Small intestine (tissue), 7 donors: ENCODE results near the gene EFCAB11. TPM values are rescaled to one million over a fixed set of nuclear protein-coding genes. Genes with fewer than 3 reads are reported as not detected.

ENCODE experiments used
- DNase-seq, 2 donors: peaks; one replicate each; pipeline versions ENCODE4 v3.0.0 to v3.0.0-alpha.2; 2013
- FAIRE-seq: peaks from 2 replicates; lab custom pipeline; 2012; peaks lifted over from hg19 to GRCh38; lab: Jason Lieb, UNC
- H3K27ac ChIP-seq, 3 donors: one replicate each; pipeline ENCODE4 v1.5.1; 2013; ENCODE audit warnings: low read length in 2 of 3, mild to moderate bottlenecking in 2 of 3, control low read depth in 1 of 3, inconsistent platforms in 1 of 3, low read depth in 1 of 3, moderate library complexity in 1 of 3
- H3K27me3 ChIP-seq, 3 donors: one replicate each; pipeline ENCODE4 v1.6.1; 2013; ENCODE audit warnings: low read length in 3 of 3, inconsistent platforms in 1 of 3; ENCODE audit not compliant: control insufficient read depth in 3 of 3, insufficient read depth in 3 of 3
- H3K36me3 ChIP-seq, 3 donors: one replicate each; pipeline ENCODE4 v1.6.1; 2013; ENCODE audit warnings: low read length in 3 of 3, inconsistent platforms in 1 of 3, low read depth in 1 of 3, mild to moderate bottlenecking in 1 of 3, moderate library complexity in 1 of 3; ENCODE audit not compliant: control insufficient read depth in 3 of 3, insufficient read depth in 2 of 3
- H3K4me1 ChIP-seq, 3 donors: one replicate each; pipeline ENCODE4 v1.6.1; 2013; ENCODE audit warnings: low read length in 2 of 3, inconsistent platforms in 1 of 3, low read depth in 1 of 3, mild to moderate bottlenecking in 1 of 3, moderate library complexity in 1 of 3; ENCODE audit not compliant: control insufficient read depth in 3 of 3, insufficient read depth in 2 of 3
- H3K4me3 ChIP-seq, 3 donors: one replicate each; pipeline ENCODE4 v1.5.1; 2013; ENCODE audit warnings: low read length in 3 of 3, control low read depth in 1 of 3, inconsistent platforms in 1 of 3, low read depth in 1 of 3, mild to moderate bottlenecking in 1 of 3, moderate library complexity in 1 of 3
- H3K9me3 ChIP-seq, 2 donors: one replicate each; pipeline ENCODE4 v1.6.1; 2013; ENCODE audit warnings: low read depth in 1 of 2, low read length in 1 of 2; ENCODE audit not compliant: control insufficient read depth in 2 of 2, insufficient read depth in 1 of 2
- WGBS, 3 donors: extraction: QIAGEN DNeasy Blood & Tissue Kit; methylation state at CpG; one replicate each; pipeline ENCODE4 v1.1.7; 2013; 5-methylcytosine and 5-hydroxymethylcytosine counted together
- polyA plus RNA-seq, 4 donors: library from polyadenylated mRNA; stranded (reverse) in 3 of 4; unstranded in 1 of 4; fragments of 200-250 nt in 3 of 4; fragments of 120-200 nt in 1 of 4; gene quantifications; one replicate each; pipeline versions ENCODE4 v1.2.1 to v1.2.3, GENCODE V29; 2013
- donor health status: healthy with polysubstance abuse.
- donor health status: control.
- donor health status: control.
- donor health status: Bipolar disorder and iron deficiency.
- donor health status: healthy.

The EFCAB11 gene
- polyA plus RNA-seq, 4 donors, result 3.8 to 15.4 (median 7.8) TPM

DNA sequence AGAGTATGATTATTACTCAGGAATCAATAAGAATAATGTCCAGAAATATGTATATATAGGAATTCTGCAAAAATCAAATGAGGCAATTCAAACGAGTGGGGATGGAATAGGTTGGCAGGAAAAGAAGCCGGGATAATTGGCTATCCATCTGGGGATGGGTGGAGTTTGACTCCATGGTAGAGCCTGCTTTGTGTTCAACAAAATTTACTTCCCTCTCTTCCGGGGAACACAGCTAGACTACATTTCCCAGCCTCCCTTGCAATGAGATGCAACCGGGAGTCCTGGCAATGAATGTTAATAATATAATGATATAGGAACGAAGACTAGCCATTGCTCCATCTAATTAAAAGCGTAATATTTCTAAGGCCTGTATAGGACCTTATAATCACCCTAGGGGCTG, 146.6 kb downstream of the EFCAB11 start:
- DNase-seq, result no peak
- 79 to 94% (median 91%) methylated on average over 6 of the region's 6 CpGs for WGBS, 3 donors

DNA sequence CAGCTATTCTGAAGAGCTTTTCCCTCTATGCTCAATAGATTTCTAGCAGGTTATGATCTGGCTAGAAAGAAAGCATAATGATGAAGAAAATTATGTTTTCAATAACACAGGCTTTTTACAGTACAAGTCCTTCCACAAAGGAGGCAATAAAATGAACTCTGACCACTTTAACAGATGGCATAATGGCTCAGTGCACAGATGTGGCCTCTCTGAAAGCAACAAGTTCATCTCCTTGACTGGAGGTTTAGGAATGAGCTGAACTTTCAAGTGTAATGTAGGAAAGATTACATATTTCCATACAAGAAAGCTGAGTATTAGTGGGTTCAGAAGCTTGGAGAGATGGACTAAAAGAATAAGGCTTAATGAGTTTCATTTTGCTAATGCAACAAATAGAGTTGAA, 147.4 kb downstream of the EFCAB11 start:
- FAIRE-seq (no peak), DNase-seq (peak; percentile 33 to 50)
- no peak overlapping the region for H3K27ac ChIP-seq
- H3K27me3 ChIP-seq, result no peaks in the 10 kb centered on the region
- peaks cover 0 to 3% (median 0%) of the 10 kb centered on the region in 3 donors for H3K4me1 ChIP-seq
- no peaks in the 10 kb centered on the region for H3K36me3 ChIP-seq
- no peak overlapping the region for H3K4me3 ChIP-seq
- H3K9me3 ChIP-seq, result no peaks in the 10 kb centered on the region

More for the DNA sequence above, 146.6 kb downstream of the EFCAB11 start:
- Histone ChIP-seq H3K27ac (no peak overlapping the region), H3K4me3 (no peak overlapping the region), H3K9me3 (no peaks in the 10 kb centered on the region), H3K27me3 (no peaks in the 10 kb centered on the region), H3K36me3 (no peaks in the 10 kb centered on the region), H3K4me1 (peaks cover 0 to 3% (median 0%) of the 10 kb centered on the region in 3 donors)
- FAIRE-seq, result no peak

DNA sequence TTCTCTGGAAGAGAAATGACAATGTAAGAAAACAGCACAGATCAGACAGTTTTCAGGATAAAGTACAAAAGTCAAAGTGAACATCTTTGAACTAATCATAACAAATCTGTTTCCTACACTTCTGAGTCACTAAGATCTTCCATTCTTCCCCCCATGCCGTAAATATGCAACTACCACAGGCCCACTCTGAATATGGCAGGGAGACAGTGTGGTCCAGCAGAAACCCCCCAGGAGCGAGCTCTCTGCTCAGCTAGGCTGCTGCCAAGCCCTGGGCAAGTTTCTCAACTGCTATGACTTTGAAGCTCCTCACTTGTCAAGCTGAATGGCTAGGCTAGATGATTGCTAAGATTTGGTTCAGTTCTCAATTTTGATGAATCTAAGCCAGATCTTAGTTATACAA, 148.1 kb downstream of the EFCAB11 start:
- 80 to 90% (median 87%) methylated on average over 2 of the region's 2 CpGs for WGBS, 3 donors
- Histone ChIP-seq H3K36me3 (no peaks in the 10 kb centered on the region), H3K4me3 (no peak overlapping the region), H3K27me3 (no peaks in the 10 kb centered on the region), H3K27ac (no peak overlapping the region), H3K4me1 (peaks cover 0 to 3% (median 0%) of the 10 kb centered on the region in 3 donors), H3K9me3 (no peaks in the 10 kb centered on the region)
- no peak for DNase-seq
- FAIRE-seq, result no peak

DNA sequence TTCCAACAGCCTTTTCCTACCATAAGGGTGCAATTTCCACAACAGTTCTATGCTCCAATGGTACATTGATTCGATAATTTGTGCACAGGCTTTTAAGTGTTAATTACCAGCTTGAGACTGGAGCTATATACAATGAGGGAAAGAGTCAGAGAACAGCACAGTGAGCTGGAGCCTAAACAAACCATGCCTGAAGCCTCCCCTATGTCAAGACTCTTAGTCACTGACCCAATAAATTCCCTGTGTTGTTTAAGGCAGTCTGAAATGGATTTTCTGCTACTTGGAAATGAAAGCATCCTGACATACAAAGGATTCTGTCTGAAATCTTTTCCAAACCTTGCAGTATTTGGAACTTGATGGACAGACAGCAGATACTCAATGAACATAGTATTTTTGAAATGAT, 149.0 kb downstream of the EFCAB11 start:
- H3K9me3 ChIP-seq, result no peaks in the 10 kb centered on the region
- H3K27ac ChIP-seq, result no peak overlapping the region
- FAIRE-seq, result no peak
- no peak for DNase-seq
- no peak overlapping the region for H3K4me3 ChIP-seq
- 96 to 98% (median 97%) methylated on average over 1 of the region's 1 CpG for WGBS, 3 donors
- H3K36me3 ChIP-seq, result no peaks in the 10 kb centered on the region
- H3K4me1 ChIP-seq, result peaks cover 0 to 3% (median 0%) of the 10 kb centered on the region in 3 donors
- no peaks in the 10 kb centered on the region for H3K27me3 ChIP-seq

DNA sequence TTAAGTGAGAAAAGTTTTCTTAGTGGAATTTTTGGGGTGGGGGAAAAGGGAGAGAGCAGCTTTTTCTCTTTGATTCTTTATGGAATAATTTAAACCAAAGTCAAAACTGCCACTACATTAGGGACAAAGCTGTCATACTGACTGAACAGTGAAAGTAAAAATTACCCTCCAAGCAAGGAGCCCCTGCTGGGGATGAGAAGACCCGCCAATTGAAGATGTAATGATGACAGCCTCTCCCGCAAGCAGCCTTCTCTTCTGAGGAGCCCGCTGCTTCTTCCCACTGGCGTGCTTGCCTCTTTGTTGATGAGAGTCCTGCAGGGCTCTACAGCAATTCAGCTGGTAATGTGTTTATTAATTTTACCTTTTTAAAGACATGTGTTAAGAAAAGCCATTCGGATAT, 151.0 kb downstream of the EFCAB11 start:
- no peaks in the 10 kb centered on the region for H3K36me3 ChIP-seq
- H3K4me1 ChIP-seq, result peaks cover 0 to 3% (median 0%) of the 10 kb centered on the region in 3 donors
- DNase-seq (no peak), FAIRE-seq (no peak)
- no peak overlapping the region for H3K27ac ChIP-seq
- no peaks in the 10 kb centered on the region for H3K9me3 ChIP-seq
- WGBS, 3 donors, result 95 to 97% (median 96%) methylated on average over 5 of the region's 5 CpGs
- no peaks in the 10 kb centered on the region for H3K27me3 ChIP-seq
- H3K4me3 ChIP-seq, result no peak overlapping the region

DNA sequence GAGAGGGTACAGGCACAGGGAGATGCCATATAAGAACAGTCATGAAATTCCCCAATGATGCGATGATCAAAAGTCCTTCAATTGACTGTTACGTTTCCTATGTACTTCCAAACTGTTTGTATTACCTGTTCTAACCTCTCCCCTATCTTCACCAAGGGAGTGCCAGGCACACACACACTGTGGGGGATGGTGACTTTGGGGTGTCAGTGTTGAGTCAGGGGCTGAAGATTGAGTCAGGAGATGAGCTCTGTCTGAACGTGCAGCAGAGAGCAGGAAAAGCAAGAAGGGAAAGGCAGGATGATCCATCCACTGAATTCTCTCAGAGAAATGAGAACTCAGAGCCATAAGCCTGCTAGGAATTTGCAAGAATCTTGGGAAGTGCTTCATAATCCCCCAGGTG, 153.4 kb downstream of the EFCAB11 start:
- Histone ChIP-seq H3K27ac (no peak overlapping the region), H3K27me3 (no peaks in the 10 kb centered on the region), H3K4me1 (no peaks in the 10 kb centered on the region), H3K36me3 (peaks cover 0 to under 1% (median 0%) of the 10 kb centered on the region in 3 donors), H3K4me3 (no peak overlapping the region), H3K9me3 (no peaks in the 10 kb centered on the region)
- 84 to 89% (median 87%) methylated on average over 3 of the region's 3 CpGs for WGBS, 3 donors
- no peak for DNase-seq
- FAIRE-seq, result no peak

DNA sequence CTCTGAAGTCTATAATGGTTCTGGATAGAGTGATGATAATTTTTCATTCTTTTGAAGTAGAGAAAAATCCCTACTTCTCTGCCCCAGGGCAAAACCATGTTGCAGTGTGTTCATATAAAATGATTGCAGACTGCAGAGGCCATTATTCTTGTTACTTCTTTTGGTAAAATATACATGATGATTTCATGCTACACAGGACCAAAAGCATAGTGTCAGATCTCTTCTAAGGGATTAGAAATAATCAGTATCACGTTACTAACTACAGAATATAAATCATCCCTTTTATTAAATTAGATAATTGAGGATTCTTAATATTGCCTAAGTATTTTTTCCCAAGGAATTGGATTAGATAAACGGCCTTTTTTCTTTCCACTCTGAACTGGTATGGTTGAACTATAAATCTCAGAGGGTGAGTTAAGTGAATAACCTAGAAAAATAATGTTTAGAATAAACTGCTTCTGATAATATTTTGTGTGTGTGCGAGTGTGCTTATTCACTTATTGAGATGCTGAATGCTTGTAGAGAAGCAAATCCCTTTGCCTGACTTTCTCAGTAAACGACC, 156.2 kb downstream of the EFCAB11 start:
- 68 to 77% (median 75%) methylated on average over 4 of the region's 4 CpGs for WGBS, 3 donors
- Histone ChIP-seq H3K27me3 (no peaks in the 10 kb centered on the region), H3K36me3 (peaks cover 0 to 5% (median 0%) of the 10 kb centered on the region in 3 donors), H3K4me3 (no peak overlapping the region), H3K4me1 (no peaks in the 10 kb centered on the region), H3K27ac (no peak overlapping the region), H3K9me3 (no peaks in the 10 kb centered on the region)
- no peak for FAIRE-seq
- DNase-seq, result no peak

DNA sequence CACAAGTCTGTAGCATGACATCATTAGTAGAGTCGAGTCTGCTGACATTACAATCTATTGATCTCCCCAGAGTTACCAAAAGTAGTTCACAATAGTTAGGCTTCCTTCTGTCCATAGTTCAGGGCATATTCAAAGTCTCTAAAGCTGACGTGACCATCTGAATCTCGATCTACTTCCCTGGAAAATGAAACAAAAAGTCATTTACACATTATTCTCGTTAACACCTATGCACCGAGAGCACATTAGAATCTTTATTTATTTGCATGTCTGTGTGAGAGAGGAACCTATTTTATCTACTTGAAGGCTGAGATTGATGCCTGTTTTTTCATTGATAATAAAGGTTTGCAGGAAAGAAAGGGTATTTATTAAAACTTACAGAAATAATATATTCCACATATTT, 157.4 kb downstream of the EFCAB11 start:
- FAIRE-seq (no peak), DNase-seq (no peak)
- no peaks in the 10 kb centered on the region for H3K4me1 ChIP-seq
- H3K4me3 ChIP-seq, result no peak overlapping the region
- no peaks in the 10 kb centered on the region for H3K27me3 ChIP-seq
- H3K27ac ChIP-seq, result no peak overlapping the region
- peaks cover 0 to 5% (median 0%) of the 10 kb centered on the region in 3 donors for H3K36me3 ChIP-seq
- 64 to 69% (median 67%) methylated on average over 5 of the region's 5 CpGs for WGBS, 3 donors
- no peaks in the 10 kb centered on the region for H3K9me3 ChIP-seq

DNA sequence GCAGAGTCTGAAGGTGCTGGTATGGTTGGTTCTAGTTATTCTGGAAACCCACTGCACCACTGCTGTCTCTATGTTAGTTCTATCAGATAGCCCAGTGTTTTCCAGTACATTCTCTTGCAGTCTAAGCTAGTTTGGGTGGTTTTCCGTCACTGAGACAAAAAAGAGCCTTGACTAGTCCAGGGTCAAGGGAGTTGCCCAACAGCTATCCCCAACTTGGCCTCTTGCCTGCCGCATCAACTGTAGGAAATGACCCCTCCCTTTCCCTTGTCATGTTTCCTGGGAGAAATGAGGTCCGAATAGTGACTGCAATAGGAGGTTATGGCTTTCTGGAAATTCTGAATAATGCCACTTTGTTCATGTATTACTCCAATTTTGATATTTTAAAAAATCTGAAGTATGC, 160.4 kb downstream of the EFCAB11 start:
- H3K27me3 ChIP-seq, result no peaks in the 10 kb centered on the region
- no peaks in the 10 kb centered on the region for H3K4me1 ChIP-seq
- no peak overlapping the region for H3K27ac ChIP-seq
- no peaks in the 10 kb centered on the region for H3K9me3 ChIP-seq
- FAIRE-seq (no peak), DNase-seq (no peak)
- no peak overlapping the region for H3K4me3 ChIP-seq
- peaks cover 0 to 5% (median 0%) of the 10 kb centered on the region in 3 donors for H3K36me3 ChIP-seq
- WGBS, 3 donors, result 78 to 91% (median 89%) methylated on average over 3 of the region's 3 CpGs
